Purkinje cell (primary cell): ENCODE data around the gene PLCD3. TPM values are rescaled to one million over a fixed set of nuclear protein-coding genes. Genes with fewer than 3 reads are reported as not detected.

Experiments used
- polyA plus RNA-seq: library from polyadenylated mRNA; unstranded; fragments of >200 nt; fragmentation: Nextera tagmentation; gene quantifications from 2 replicates; pipeline ENCODE4 v1.2.1, GENCODE V29; 2014

PLCD3 gene, protein sequence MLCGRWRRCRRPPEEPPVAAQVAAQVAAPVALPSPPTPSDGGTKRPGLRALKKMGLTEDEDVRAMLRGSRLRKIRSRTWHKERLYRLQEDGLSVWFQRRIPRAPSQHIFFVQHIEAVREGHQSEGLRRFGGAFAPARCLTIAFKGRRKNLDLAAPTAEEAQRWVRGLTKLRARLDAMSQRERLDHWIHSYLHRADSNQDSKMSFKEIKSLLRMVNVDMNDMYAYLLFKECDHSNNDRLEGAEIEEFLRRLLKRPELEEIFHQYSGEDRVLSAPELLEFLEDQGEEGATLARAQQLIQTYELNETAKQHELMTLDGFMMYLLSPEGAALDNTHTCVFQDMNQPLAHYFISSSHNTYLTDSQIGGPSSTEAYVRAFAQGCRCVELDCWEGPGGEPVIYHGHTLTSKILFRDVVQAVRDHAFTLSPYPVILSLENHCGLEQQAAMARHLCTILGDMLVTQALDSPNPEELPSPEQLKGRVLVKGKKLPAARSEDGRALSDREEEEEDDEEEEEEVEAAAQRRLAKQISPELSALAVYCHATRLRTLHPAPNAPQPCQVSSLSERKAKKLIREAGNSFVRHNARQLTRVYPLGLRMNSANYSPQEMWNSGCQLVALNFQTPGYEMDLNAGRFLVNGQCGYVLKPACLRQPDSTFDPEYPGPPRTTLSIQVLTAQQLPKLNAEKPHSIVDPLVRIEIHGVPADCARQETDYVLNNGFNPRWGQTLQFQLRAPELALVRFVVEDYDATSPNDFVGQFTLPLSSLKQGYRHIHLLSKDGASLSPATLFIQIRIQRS
- polyA plus RNA-seq: 0.31 and 0.71 TPM in 2 replicates

DNA sequence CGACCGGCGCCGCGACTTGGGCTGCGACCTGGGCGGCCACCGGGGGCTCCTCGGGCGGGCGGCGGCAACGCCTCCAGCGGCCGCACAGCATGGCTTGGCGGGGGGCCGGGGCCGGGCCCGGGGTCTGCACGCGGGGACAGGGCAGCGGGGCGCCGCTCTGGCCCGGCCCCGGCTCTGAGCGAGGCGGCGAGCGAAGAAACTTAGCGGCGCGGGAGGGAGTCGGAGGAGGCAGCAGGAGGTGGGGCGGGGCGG, at the start of gene PLCD3:
Gene PLCD3, minus strand, starts transcription at position 196 of the 252 bp plus-strand sequence. Its CDS starts 105 bp downstream, at position 91.

DNA sequence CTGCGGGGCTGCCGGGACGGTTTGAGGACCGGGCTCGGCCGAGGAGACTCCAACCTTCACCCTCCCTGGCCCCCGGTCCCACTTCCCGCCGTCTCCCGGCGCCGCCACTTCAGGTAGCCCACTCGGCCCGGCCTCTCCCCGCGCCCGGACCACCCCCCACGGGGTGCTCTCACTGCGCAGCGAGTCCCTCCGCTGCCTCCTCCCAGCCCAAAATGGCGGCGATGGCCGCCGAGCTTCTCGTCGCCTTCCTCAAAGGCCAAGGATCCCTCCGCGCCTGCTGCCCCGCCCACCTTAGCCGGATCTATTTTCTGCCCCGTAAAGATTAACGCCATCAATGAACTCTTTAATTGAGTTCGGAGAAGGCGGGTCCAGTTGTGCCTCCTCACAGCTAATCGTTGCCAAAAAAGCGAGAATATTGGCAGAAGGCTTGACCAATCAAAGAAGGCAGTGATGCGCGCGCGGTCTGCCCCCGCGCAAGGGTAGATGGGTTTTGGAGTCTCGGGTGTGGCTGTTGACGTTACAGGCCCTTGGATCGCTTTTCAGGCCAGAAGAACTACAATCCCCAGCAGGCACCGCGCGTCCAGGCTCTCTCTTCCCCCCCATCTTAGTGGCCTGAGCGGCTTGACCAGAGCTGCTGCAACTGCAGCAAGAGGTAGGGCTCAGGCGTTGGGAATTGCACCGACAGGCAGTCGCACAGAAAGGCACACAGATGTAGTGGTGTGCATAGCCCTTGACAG, 29.1 kb upstream of the PLCD3 start, which contains the start of gene HEXIM2:
Gene HEXIM2, plus strand, starts transcription at position 588 of the 737 bp plus-strand sequence. CDS start 919 bp downstream, outside the sequence.

DNA sequence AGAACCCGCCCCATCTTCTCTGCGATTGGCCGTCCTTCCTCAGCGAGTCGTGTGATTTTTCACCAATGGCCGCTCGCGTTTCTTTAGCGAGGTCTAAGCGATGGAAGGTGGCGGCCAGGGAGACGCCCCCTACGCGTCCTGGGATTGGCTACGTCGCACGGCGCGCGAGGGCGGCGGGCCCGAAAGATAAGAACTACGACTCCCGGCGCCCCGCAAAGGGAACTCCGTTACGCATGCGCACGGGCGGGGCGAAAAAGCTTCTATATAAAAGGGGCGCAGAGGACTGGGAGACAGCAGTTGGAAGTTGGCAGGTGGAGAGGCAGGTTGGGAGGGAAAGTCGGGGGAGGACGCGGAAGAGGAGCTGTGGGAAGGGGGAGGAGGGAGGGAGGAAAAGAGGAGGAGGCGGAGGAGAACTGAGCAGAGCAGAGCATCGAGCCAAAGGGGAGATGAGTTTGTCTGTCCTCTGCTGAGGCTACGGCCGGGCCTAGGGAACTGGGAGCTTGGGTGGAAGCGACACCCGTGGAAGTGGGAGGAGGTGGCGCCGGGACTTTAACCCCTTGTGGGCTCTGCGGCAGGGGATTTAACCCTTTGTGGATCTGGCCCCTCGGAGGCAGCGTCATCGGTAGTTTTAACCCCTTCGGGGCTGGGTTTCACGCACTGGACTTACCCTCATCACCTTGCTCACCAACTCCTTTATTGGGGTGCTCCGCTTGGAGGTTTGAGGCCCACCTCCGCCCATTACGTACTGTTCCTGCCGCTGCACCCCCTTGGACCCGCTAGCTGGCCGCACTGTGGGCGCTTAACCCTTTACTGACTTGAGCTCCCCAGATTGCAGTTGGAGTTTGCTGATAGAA, 16.1 kb upstream of the PLCD3 start, which contains the start of gene HEXIM1:
Gene HEXIM1, plus strand, starts transcription at position 293 of the 854 bp plus-strand sequence. CDS start 716 bp downstream, outside the sequence.

DNA sequence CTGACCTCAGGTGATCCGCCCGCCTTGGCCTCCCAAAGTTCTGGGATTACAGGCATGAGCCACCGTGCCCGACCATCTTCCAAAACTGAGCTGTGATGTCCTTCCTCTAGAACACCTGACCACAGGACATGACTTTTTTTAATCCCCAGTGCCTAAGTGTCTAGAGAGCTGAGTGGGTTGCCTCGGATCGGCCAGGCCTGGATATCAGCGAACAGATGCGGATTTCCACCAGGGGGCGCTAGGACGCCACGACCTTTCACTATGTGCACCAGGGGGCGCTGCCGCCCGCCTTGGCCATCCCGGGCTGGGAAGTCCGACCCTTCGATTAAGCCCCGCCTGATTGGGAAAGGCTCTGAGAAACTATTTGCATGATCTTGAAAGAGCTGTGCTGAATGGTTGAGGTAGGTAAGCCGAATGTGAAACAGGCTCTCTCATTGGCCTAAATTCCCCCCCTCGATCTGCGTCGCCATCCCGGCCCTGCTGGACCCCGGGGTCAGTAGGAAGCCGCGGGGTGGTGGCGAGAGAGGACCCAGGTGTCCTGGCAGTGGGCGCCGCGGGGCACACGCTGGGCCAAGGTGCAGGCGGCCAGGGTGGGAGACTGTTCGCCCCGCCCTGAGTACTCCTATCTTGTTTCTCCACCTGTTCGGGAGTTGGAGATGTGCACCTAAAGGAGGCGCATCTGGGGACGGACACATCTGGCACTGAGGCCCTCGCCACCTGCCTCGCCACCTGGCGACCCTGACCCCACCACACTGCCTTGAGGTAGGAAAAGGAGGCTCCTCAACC, 3.1 kb upstream of the PLCD3 start, which contains the start of gene ACBD4:
Gene ACBD4, plus strand, starts transcription at position 496 of the 786 bp plus-strand sequence. CDS start 458 bp downstream, outside the sequence.

DNA sequence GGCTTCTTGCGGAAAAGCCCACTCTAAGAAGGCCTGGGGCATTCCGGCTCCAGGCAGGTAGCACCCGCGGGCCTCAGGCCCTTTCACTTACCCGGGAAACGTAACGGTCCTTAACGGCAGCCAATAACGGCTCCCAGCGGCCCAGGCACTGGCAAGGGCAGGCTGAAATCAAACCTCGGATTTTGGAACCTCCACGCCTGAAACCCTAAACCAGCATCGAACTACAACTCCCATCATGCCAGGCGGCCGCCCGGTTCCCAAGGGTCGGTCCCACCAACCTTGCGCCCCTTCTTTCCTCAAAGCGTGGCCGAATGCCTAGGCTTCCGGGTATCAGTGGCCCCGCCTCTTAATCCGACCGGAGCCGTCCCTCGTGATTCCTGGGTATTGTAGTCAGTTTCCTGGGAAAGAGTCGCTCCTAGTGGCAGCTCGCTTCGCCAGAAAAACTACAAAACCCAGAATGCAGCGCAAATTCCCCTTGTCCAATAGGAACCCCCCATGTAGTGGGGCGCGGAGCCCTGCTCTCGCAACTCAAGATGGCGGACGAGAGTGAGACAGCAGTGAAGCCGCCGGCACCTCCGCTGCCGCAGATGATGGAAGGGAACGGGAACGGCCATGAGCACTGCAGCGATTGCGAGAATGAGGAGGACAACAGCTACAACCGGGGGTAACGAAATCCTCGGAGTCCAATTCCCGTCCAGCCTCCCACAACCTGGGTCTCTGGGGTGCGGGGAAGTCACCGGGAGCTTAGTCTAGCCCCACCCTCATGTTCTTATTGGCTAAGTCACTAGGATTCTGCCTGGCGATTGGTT, 71.3 kb downstream of the PLCD3 start, which contains the start of gene NMT1:
Gene NMT1, plus strand, starts transcription at position 521 of the 809 bp plus-strand sequence. Its CDS starts 13 bp downstream, at position 534.

Other genes with a start within 250 kb of the PLCD3 start
- gene EFTUD2, start 233.1 kb downstream of the PLCD3 start, polyA plus RNA-seq: 40.3 and 51.8 TPM in 2 replicates
- 9.4 and 14.4 TPM in 2 replicates for gene GFAP, start 217.0 kb downstream of the PLCD3 start, polyA plus RNA-seq
- gene KIF18B, start 184.7 kb downstream of the PLCD3 start, polyA plus RNA-seq: not detected in 2 replicates
- gene C1QL1, start 164.2 kb downstream of the PLCD3 start, polyA plus RNA-seq: not detected in 2 replicates
- 21.0 and 30.2 TPM in 2 replicates for gene DCAKD, start 80.9 kb downstream of the PLCD3 start, polyA plus RNA-seq
- 282 and 496 TPM in 2 replicates for gene NMT1, start 71.2 kb downstream of the PLCD3 start, polyA plus RNA-seq
- gene ACBD4, start 3.2 kb upstream of the PLCD3 start, polyA plus RNA-seq: 0.44 TPM in 1 of 2 replicates, not detected in the other
- 6.0 and 6.7 TPM in 2 replicates for gene HEXIM1, start 16.0 kb upstream of the PLCD3 start, polyA plus RNA-seq
- 0.27 and 2.9 TPM in 2 replicates for gene HEXIM2, start 29.4 kb upstream of the PLCD3 start, polyA plus RNA-seq
- gene FMNL1, start 89.4 kb upstream of the PLCD3 start, polyA plus RNA-seq: 2.4 and 4.0 TPM in 2 replicates
- not detected in 2 replicates for gene SPATA32, start 129.6 kb upstream of the PLCD3 start, polyA plus RNA-seq
- not detected in 2 replicates for gene MAP3K14, start 184.5 kb upstream of the PLCD3 start, polyA plus RNA-seq